Articular chondrocyte of knee joint (primary cell): ENCODE data around the gene KRT85. TPM values are rescaled to one million over a fixed set of nuclear protein-coding genes. Genes with fewer than 3 reads are reported as not detected.

Experiments used
- total RNA-seq: library from RNA; depleted of rRNA; stranded (reverse); fragments of >200 nt; gene quantifications from 2 replicates; pipeline ENCODE4 v1.2.3, GENCODE V29; 2012

Gene KRT85
- under 0.01 TPM in 1 of 2 replicates, not detected in the other for total RNA-seq

GRCh38 chr12:52366738-52367485 is at the start of gene KRT85:
TSS of gene KRT85 (minus strand) at chr12:52367481. CDS start at chr12:52367405, 76 bp downstream.

GRCh38 chr12:52405922-52406385 is 38.7 kb upstream of the KRT85 start, which contains the start of gene KRT82:
TSS of gene KRT82 (minus strand) at chr12:52406335. CDS start at chr12:52406277, 58 bp downstream.

GRCh38 chr12:52385226-52385702 is 18.0 kb upstream of the KRT85 start, which contains the start of gene KRT84:
TSS of gene KRT84 (minus strand) at chr12:52385652. CDS start at chr12:52385585, 67 bp downstream.

GRCh38 chr12:52320784-52321400 is 46.4 kb downstream of the KRT85 start, which contains the start of gene KRT83:
TSS of gene KRT83 (minus strand) at chr12:52321398. CDS start at chr12:52321335, 63 bp downstream.

Other genes with a start within 250 kb of the KRT85 start
- 0.52 and 0.97 TPM in 2 replicates for gene KRT80, start 175.5 kb downstream of the KRT85 start, total RNA-seq
- gene KRT7, start 134.2 kb downstream of the KRT85 start, total RNA-seq = 14.2 and 24.8 TPM in 2 replicates
- gene KRT86, start 92.8 kb downstream of the KRT85 start, total RNA-seq = 0.54 and 2.0 TPM in 2 replicates
- gene KRT81, start 75.9 kb downstream of the KRT85 start, total RNA-seq = 0.26 TPM in 1 of 2 replicates, not detected in the other
- not detected in 2 replicates for gene KRT83, start 46.1 kb downstream of the KRT85 start, total RNA-seq
- not detected in 2 replicates for gene KRT84, start 18.2 kb upstream of the KRT85 start, total RNA-seq
- not detected in 2 replicates for gene KRT82, start 38.9 kb upstream of the KRT85 start, total RNA-seq
- 0.91 and 1.4 TPM in 2 replicates for gene KRT75, start 66.9 kb upstream of the KRT85 start, total RNA-seq
- gene KRT6B, start 84.7 kb upstream of the KRT85 start, total RNA-seq = not detected in 2 replicates
- gene KRT6C, start 106.3 kb upstream of the KRT85 start, total RNA-seq = not detected in 2 replicates
- not detected in 2 replicates for gene KRT6A, start 125.8 kb upstream of the KRT85 start, total RNA-seq
- not detected in 2 replicates for gene KRT5, start 152.9 kb upstream of the KRT85 start, total RNA-seq
- gene KRT71, start 185.7 kb upstream of the KRT85 start, total RNA-seq = not detected in 2 replicates
- not detected in 2 replicates for gene KRT74, start 206.4 kb upstream of the KRT85 start, total RNA-seq
- not detected in 2 replicates for gene KRT72, start 234.0 kb upstream of the KRT85 start, total RNA-seq